ENCODE results near the gene ADSS1.

ADSS1 gene

DNA sequence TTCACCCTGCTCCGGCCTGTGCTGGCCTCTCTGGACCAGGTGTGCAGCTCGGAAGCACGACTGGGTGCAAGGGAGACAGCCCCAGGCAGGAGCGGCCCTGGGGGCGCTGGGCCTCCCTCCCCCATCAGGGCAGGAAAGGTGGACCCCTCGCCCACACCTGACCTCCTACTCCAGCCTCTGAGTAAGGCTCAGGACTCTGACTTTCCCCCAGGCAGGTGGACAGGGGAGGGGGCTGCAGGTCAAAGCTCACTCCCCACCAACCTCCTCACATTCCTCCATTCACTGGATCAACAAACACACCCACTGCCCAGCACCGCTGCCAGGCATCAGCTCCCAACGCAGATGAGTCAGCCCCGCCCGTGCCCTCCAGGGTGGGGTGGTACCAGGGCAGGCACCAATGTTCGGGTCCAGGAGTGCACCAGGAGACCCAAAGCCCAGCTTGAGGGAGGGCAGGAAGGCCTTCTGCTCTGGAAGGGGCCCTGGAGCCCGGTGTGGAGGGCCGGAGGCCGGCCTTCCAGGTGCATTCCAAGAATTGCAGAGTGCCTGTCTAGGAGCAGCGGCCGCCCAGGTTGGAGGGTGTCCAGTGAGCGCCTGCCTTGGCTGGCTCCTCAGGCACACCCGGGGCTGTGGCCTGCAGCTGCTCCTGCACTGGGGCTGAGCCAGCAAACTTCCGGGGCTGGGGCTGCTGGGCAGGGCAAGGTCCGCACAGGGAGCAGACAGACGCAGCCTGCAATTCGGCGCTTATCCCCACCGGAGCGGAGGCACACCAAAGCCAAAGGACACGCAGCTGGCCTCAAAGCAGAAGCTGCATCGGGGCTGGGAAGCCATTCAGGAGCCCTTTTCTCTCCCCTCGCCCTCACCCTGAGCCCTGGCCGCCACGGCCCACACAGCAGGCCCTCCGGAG is 36.2 kb upstream of the ADSS1 start:
- DNase-seq, result peak; percentile 33

DNA sequence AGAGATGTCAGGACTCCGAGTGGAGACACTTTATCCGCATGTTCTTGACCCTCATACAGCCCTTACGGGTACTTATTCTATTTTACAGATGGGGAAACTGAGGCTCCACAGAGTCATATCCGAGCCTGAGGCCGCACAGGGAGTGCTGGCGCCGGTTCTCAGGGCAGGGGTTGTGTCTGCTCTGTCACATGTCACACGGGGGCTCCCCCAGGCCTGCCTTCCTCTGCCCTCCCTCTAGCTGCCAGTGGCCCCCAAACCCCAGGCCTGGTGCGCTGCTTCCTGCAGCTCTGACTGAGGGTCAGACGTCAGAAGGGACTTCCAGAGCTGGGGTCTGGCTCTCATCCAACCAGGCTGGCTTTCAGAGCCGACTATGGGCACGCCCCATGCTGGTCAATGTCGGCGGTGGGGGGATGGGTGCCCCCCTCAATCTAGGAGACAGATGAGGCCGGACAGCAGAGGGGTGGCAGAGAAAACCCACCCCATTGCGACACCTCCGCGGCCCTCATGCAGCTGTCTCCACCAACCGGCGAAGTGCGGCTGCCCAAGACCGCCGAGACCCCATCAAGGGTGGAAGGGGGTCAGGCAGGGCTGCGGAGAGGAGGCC is 35.4 kb upstream of the ADSS1 start:
- DNase-seq, result no peak

DNA sequence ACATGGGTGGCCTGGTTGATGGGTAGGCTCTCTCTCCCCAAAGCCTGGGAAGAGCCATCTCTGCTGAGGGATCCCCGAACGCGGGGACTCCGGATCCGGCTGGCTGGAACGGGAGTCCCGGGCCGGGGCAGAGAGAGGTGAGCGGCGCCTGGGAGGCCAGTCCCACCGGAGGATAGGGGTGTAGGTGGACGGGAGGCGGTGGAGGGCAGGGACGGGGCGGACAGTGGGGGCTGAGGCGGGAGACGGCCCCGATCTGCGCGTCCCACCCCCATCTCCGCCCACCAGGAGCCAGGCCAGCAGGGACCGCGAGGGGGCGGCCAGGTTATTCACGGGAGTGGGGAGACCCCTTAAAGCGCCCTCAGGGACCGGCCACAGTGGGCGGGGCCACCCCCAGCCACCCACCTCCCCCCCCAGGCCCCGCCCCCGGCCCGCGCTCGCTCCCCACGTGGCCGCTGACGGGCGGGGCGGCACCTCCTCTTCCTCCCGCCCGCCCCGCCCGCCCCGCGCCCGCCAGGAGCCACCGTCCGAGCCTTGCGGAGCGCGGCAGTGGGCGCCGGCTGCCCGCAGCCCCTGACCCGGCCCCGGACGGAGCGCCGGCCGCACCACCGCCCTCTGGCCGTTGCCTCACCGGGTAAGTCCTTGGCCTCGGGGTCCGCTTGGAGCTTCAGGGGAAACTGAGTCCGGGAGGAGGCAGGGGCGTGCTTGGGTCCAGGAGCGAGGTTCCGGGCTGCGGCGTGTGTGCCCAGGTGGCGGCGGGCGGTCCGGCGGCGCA is 34.7 kb upstream of the ADSS1 start, which contains the start of gene INF2:
INF2 (plus strand) TSS at position 510 of the 772 bp plus-strand sequence. CDS start 11,748 bp downstream, outside the sequence.
- peak; percentile 42 for DNase-seq

DNA sequence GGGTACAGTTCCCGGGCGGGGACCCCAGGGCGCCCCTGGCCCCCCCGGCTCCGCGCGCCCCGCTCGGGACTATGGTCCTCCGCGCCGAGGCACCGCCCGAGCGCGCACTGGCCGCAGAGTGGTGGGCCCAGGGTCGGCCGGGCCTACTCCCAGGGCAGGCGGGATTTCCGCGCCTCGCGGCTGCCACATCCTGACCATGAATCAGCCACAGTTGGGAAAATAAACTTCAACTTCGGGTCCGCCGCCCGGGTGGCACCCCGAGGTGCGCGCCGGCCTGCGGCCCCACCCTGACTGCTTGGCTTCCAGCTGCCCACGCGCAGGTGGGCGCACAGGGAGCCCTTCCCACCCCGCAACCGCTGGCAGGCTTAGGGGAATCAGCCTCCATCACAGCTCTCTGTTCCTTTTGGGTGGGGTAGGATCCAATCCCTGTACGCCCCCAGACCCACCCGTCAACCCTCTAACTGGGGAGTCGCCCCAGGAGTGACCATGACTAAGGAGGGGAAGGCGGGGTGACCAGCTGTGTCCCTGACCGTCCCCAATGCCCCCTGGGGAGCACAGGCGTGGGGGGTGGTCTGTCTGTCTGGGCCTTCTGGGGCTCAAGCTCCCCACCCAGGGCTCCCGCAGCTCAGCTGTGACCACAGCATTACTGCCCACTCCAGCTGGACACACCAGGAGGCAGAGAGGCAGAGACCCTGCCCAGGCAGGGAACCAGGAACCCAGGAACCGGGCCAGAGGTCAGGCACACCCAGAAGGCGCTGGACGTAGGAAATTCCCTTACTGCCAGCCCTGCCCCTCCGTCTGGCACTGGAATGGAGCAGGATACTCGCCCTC is 33.9 kb upstream of the ADSS1 start:
- DNase-seq, result no peak

DNA sequence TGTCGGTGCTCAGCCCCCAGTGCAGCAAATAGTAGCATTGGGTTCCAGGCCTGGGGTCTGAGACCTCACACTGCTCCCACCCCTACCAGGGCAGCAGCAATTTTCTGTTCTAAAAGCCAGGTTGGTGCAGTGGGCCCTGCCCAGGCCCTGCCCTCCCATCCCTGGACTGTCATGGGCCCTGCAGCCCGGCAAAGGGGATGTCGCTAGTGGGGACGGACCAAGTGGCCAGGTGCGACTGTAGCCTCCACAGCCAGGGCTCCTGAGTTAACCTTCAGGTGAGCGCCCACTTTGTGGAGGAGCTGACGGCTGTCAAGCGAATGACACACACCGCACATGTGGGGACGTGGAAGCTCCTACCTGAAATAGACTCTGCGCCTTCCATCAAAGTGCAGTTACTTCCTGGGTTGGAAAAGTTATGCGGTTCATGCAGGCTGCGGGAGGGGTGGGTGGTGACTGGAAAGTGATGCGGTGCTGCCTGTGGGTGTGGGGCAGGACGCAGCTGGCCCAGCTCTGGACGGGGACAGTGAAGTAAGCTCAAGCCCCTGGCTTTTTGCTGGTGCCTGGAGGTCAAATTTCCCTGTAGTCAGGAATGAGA is 33.1 kb upstream of the ADSS1 start:
- DNase-seq, result no peak

DNA sequence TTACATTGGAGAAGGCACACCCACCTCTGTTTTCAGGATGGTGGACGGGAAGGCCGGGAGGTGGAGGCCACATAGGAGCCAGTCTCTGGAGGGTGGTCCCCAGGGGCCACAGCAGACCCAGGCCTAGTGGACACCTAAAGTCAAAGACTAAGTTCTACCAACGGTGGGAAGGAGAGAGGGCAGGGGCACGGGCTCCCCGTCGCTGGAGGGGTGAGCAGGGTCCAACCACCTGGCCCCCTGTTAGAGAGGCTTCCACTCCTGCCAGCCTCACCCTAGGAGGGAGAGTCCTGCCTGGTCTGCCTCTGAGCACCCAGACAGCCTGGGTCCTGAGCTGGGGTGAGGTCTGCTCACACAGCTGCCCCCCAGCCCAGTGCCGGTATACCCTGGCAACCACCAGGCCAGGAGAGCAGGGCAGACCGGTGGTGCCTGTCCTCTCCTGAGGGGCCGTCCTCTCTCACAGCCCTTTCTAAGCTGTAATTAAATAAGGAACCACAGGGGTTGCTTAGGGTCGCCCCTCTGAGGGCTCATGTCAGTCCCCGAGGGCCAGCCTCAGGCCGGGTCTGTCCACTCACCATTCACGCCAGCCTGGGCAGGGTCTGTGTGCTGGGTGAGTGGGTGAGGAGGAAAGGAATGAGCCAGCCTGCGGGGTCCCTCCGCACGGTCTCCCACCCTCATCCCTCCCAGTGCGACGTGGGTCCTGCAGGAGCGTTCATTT is 32.3 kb upstream of the ADSS1 start:
- no peak for DNase-seq

DNA sequence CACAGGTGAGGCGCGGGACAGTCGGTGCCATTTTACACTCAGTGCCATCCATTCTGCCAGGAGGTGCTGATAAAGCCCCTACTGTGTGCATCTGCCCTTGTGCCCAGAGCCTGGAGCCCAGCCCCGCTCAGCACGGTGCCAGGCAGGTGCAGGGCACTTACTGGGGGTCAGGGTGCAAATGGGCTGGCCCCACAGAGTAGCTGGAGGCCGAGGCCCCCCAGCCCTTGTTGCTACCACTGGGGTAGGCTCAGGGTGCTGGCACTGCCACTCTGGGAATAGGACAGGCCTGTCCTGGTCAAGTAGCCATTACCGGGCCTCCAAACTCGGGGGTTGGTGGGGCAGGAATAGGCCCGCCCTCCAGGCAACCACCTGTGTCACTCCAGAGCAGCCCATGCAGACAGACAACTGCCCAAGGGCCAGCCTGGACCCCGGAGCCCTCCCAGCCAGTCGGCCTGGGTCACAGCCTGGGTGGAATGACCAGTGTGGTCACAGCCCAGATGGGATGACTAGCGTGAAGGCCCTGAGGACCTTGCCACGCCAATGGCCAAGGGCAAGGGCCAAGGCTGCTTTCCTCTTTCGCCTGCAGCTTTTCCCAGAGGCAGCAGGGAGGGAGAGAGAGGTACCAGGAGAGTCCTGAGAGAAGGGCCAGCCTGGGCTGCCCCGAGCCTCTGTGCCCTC is 31.6 kb upstream of the ADSS1 start:
- DNase-seq, result no peak

DNA sequence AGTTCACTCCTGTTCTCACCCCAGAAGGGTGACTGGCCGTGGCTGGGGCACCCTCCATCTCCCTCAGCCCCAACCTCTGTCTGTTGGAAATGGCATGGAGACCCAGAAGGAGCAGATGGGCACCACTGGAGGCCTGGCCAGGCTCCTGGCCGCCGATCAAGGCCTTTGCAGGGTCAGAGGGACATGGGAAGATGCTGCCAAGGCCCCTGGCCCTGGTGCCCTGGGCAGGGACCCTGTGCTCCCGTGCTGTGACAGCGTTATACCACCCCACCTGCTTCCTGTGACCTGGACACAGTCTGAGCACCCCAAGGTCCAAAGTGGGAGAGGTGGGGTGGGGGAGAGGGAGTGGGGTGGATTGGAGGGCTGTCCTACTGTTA is 31.1 kb upstream of the ADSS1 start:
- DNase-seq, result no peak

DNA sequence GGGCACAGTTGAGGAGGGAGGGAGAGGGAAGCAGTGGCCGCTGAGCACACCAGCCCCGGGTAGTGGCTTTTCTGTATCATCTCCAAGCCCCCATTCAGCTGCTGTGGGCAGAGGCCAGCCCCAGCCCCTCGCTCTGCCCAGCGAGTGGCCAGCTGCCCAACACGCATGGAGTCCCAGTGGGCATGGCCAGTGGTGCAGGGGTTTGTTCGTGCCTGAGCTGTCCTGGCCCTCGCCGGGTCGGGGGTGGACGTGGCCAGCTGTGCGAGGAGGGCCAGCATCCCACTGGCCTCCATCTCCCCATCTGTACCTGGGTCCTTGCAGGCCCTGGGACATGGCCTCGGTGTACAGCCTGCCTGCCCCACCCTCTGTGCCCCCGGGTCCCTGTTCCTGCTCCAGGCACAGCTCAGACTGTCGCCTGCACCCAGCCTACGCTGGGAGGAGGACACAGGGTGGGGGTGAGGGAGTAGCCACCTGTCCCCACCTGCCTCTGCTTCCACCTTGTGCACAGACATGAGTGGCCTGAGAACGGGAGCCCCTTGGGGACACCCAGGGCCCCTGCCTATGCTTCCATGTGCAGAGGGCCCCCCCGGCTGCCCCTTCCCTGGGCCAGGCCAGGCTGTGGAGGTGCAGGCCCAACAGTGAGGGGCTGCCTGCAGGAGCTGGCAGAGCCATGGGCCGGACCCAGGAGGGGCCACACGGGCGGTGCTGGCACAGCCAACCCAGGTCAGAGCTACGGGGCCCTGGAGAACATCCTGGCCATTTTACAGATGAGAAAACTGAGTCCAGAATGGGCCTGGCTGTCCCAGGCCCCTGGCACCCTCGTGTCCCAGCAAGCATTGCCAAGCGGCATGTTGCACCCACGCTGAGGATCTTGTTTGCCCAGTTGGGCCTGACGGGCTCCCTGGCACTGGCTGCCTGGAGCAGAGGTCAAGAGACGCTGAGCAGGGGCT is 30.3 kb upstream of the ADSS1 start:
- DNase-seq, result no peak

DNA sequence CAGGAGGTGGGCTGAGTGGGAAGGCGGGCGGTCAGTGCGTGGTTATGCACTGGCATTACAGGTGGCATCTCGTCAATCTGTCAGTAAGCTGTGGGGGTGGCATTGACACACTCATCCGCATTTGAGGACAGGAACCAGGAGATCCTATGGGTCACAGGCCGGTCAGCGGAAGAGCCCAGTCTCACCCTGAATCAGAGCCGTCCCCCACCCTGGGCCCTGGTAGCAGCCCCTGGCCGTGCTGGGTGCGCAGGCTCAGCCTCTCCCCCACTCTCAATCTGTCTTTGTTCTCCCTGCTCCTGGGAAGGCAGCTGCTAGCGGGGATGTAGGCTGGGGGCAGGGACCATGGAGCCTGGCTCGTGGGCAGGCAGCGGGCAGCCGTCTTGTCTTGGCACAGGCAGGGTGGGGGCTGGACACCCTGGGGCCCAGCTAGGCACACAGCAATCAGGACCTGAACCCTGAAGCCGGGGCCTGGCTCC is 29.5 kb upstream of the ADSS1 start:
- DNase-seq, result peak; percentile 72

DNA sequence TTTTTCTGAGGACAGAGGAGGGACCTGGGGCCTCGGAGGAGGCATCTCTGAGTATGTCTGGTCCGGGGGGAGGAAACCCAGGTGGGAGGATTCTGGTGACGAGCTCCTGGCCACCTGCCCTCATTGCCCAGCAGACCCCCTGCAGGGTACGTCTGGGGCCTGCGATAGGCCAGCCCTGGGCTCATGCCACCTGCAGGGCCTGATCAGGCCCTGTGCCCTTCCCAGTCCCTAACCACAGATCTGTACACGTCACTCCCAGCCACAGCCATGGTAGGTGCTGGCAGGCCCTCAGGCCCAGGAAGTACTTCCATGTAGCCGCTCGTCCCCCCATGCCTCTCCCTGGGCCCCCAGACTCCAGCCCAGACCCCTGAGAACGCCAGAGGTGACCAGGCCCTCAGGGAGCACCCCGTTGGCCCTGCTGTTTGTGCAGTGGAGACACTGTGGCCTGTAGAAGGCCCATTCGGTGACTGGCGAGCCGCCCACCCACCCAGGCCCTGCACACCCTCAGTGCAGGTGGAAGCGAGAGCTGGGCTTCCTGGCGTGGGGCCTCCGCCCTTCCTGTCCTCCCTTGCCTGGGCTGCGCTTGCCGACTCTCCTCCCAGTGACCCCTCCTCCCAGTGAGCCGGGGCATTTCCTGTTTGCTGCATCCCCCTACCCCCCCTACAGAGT is 28.9 kb upstream of the ADSS1 start:
- peak; percentile 72 for DNase-seq

DNA sequence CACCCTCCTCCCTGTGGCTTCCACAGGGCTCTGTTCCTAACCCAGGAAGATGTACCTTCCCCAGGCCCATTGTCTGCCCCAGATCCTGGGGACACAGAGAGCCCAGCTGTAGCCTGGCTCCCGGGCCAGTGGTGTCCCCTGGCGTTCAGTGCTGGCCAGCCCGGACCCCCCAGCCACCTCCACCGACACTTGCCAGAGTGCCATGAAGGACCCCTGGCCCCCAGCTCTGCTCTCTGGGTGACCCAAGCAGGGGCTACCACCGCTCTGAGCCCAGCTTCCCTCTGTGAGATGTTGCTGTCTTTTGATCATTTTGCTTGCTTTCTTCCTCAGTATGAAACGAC is 28.4 kb upstream of the ADSS1 start:
- DNase-seq, result no peak

DNA sequence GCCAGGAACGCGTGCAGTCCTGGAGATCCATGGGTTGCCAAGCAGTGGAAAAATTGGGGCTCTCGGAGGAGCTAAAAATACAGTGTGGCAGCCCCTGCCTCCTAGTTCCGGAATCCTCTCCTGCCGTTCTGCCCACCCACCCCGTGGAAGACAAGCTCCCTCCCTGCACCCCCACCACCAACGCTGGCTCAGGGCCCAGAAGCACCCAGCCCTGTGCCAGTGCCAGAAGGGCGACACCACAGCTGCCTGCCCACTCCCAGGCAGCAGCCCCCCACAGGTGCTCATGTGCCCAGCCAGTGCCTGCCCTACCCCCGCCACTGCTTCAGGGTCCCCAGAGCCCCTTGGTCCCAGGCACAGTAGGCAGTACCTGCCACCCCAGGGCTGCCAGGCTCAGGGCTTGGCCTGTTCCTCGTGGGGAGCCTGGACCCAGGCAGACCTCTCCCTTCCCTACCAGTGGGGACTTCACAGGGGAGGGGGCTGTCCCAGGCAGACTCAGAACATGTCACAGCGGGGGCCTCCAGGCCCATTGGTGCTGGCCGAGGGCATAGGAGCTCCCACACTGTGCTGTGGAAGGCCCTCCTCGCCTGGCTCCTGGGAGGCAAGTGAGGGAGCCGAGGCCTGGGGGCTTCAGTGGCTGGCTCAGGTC is 27.2 kb upstream of the ADSS1 start:
- DNase-seq, result no peak

DNA sequence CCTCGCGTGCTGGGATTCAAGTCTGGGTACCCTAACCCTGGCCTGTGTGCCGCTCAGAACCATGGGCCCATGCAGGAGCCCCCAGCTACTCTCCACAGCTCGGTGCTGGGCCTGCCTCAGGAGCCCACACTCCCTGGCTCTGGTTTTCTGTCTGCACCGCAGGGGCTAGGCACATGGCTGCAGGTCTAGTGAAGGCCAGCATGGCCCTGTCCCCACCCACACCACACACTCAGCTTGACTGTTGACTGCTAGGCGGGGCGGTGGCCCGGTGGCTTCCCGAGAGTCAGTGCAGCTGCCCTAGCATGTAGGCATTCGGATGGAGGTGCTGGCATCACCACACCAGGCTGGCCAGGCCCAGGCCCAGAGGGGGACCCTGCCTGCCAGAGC is 26.7 kb upstream of the ADSS1 start:
- no peak for DNase-seq

DNA sequence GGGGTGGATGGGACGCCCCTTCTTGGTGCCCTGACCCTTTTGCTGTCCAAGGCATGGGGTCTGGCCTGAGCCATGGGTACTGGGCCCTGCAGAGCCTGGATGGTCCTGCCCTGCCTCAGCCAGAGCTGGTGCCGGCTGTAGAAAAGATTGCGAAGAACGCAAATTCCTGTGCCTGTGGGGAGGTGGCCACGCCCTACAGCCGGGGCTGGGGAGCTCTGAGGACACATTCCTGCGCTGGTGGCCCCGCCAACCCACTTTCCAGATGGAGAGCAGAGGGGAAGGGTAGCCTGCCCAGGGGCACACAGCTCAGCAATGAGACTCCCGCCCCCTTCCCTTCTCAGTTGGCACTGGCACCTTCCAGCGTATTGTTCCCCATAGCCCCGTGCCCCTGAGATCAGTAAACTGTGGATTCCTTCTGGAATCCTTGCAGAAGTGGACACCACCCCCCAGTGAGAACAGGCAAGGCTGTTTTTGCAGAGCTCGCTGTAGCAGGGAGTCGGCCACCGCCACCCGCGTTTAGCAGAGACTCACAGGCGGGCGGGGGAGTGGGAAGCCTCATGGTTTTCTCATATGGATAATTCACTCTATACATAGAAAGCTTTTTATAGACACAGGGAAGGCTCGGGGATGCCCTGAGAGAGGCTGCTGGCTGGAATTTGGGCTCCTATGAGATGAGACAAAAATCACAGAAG is 26.0 kb upstream of the ADSS1 start:
- DNase-seq, result no peak

DNA sequence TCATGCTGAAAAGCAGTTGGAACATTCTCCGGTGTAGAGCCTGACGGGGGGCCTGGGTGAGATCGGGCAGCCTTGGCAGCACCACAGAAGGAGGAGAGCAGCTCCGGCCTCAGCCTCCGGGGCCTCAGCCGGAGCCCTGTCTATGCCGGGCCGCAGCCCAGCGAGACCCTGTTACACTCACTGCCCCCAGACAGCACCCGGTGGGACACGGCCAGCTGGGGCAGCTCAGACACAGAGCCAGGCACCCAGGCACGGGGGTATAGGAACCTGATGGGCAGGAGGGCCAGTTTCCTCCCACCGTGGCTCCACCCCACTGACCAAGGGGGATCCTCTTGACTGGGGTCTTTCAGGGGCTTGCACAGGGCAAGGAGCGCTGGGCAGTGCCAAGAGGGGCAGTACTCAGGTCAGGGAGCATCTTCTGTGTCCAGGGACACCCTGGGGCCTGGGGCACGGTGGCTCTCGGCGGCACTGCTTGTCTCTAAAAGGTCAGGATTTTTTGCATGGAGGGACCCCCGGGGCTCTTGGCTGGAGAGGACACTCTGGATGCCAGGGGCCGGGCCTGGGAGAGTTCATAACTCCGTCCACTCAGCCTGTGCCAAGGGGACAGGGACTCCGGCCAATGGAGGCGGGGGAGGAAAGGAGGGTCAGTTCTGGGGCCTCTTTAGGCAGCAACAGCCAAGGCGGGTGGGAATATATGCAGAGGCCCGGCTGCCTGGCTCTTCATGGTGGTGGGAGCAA is 25.2 kb upstream of the ADSS1 start:
- DNase-seq, result no peak

DNA sequence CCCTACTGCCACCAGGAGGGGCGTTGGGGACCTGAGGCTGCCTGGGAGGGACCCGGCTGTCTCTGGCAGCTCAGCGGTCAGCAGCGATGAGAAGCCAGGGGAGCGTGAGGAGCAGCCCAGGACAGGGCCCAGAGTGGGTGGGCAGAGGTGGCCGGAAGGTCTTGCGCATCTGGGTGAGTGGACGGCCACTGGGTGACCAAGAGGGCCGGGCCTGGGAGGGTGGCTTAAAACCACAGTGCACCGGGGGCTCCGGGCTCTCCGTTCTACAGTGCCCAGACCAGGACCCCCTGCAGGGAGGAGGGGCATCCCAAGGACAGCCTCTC is 24.6 kb upstream of the ADSS1 start:
- DNase-seq, result no peak

Measured in DMS79 treated with DMSO at 0.1 percent for 48 hours (cell line).